ENCODE measurements around the gene CDCA7L. TPM values are rescaled to one million over a fixed set of nuclear protein-coding genes. Genes with fewer than 3 reads are reported as not detected.

CDCA7L gene
- total RNA-seq, 2 donors from 2014 or later: 39.5 to 41.1 TPM

DNA sequence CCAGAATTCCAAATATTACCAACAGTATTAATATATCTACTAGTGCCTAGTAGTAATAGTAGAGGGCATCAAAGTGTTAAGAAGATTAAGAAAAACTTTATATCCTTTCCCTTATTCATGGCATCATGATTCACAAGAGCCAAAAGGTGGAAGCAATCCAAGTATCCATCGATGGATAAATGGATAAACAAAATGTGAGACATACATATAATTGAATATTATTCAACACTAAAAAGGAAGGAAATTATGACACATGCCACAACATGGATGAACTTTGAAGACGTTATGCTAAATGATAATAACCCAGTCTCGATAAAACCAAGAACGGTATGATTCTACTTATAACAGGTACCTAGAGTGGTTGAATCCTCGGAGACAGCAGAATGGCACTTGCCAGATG, 23.1 kb downstream of the CDCA7L start:
- peaks cover 14% of the 10 kb centered on the region for H3K4me1 ChIP-seq (ENCODE audit: control insufficient read depth, insufficient read depth, low read length)
- no peak overlapping the region for H3K4me3 ChIP-seq (ENCODE audit: low read length)
- no peak for DNase-seq
- TF ChIP-seq, protein P1, sequence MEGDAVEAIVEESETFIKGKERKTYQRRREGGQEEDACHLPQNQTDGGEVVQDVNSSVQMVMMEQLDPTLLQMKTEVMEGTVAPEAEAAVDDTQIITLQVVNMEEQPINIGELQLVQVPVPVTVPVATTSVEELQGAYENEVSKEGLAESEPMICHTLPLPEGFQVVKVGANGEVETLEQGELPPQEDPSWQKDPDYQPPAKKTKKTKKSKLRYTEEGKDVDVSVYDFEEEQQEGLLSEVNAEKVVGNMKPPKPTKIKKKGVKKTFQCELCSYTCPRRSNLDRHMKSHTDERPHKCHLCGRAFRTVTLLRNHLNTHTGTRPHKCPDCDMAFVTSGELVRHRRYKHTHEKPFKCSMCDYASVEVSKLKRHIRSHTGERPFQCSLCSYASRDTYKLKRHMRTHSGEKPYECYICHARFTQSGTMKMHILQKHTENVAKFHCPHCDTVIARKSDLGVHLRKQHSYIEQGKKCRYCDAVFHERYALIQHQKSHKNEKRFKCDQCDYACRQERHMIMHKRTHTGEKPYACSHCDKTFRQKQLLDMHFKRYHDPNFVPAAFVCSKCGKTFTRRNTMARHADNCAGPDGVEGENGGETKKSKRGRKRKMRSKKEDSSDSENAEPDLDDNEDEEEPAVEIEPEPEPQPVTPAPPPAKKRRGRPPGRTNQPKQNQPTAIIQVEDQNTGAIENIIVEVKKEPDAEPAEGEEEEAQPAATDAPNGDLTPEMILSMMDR (conservative IDR thresholded peaks at IDR 0.05): no peak
- Mint-ChIP-seq H3K27me3 (ENCODE audit: insufficient read depth) (peaks cover 62% of the 10 kb centered on the region), H3K9me3 (no peaks in the 10 kb centered on the region), H3K4me1 (peaks cover 50% of the 10 kb centered on the region), H3K36me3 (ENCODE audit: low read depth) (no peaks in the 10 kb centered on the region), H3K4me3 (no peak overlapping the region), H3K27ac (no peak overlapping the region)
- no peak overlapping the region for H3K27ac ChIP-seq (ENCODE audit: low read depth, low read length)
- H3K9ac ChIP-seq (ENCODE audit: extremely low read depth, low read length, poor library complexity, severe bottlenecking): no peak overlapping the region
- H3K36me3 ChIP-seq (ENCODE audit: control insufficient read depth, insufficient read depth, low read length): no peaks in the 10 kb centered on the region
- 98 to 100% methylated on average over 3 to 4 of the region's 5 CpGs for WGBS, 2 experiments (ENCODE audit: insufficient coverage in 1 of 2, insufficient read length in 1 of 2)
- peaks cover 56% of the 10 kb centered on the region for H3K27me3 ChIP-seq (ENCODE audit: control insufficient read depth, insufficient read depth, low read length, poor library complexity, severe bottlenecking)
- H3K9me3 ChIP-seq (ENCODE audit: control insufficient read depth, low read length): no peaks in the 10 kb centered on the region

DNA sequence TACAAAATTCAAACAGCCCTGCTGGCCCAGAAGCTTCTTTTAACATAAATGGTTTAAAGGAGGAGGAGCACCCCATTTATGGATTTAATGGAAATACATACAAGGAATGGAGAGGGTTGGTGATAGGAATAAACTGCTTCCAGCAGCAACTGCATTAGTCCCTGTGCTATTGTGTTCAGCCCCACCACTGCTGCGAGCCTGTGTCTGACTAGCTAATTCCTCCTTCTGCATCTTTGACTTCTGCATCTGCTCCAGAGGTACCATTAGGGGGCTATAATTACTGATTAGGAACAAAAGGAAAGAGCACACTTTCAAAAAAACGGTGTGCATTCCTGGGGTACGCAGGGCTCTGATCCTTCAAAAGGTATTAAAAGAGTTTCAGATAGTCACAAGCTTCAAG, 24.8 kb downstream of the CDCA7L start:
- WGBS, 2 experiments (ENCODE audit: insufficient coverage in 1 of 2, insufficient read length in 1 of 2): 50 to 58% methylated on average over 2 to 3 of the region's 3 CpGs
- no peak overlapping the region for H3K9ac ChIP-seq (ENCODE audit: extremely low read depth, low read length, poor library complexity, severe bottlenecking)
- no peak for DNase-seq
- Mint-ChIP-seq H3K27me3 (ENCODE audit: insufficient read depth) (peaks cover 55% of the 10 kb centered on the region), H3K9me3 (no peaks in the 10 kb centered on the region), H3K4me1 (peaks cover 44% of the 10 kb centered on the region), H3K4me3 (no peak overlapping the region), H3K36me3 (ENCODE audit: low read depth) (no peaks in the 10 kb centered on the region), H3K27ac (no peak overlapping the region)
- H3K27ac ChIP-seq (ENCODE audit: low read depth, low read length): no peak overlapping the region
- no peaks in the 10 kb centered on the region for H3K9me3 ChIP-seq (ENCODE audit: control insufficient read depth, low read length)
- H3K4me1 ChIP-seq (ENCODE audit: control insufficient read depth, insufficient read depth, low read length): peaks cover 14% of the 10 kb centered on the region
- no peaks in the 10 kb centered on the region for H3K36me3 ChIP-seq (ENCODE audit: control insufficient read depth, insufficient read depth, low read length)
- H3K4me3 ChIP-seq (ENCODE audit: low read length): no peak overlapping the region
- TF ChIP-seq, protein P1 (conservative IDR thresholded peaks at IDR 0.05): no peak
- peaks cover 44% of the 10 kb centered on the region for H3K27me3 ChIP-seq (ENCODE audit: control insufficient read depth, insufficient read depth, low read length, poor library complexity, severe bottlenecking)

DNA sequence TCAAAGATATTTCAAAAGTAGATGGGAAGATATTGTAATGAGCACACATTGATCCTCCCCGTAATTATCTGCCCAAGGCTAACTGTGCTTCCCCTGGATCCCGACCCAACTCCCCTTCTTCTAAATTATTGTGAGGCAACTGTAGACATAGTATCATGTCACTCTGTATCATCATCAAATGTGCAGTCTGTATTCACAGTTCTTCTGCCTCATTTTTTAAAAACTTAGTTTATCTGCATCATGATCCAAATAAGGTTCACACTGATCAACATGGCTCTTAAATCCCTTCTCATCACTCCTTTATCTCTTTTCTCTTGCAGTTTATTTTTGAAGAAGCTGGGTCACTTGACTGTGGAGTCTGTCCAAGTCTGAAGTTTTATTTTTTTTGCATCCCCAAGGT, 27.5 kb downstream of the CDCA7L start:
- no peak overlapping the region for H3K4me3 ChIP-seq (ENCODE audit: low read length)
- no peaks in the 10 kb centered on the region for H3K9me3 Mint-ChIP-seq
- peaks cover 12% of the 10 kb centered on the region for H3K36me3 Mint-ChIP-seq (ENCODE audit: low read depth)
- H3K4me1 Mint-ChIP-seq: peaks cover 25% of the 10 kb centered on the region
- no peak overlapping the region for H3K4me3 Mint-ChIP-seq
- H3K9me3 ChIP-seq (ENCODE audit: control insufficient read depth, low read length): no peaks in the 10 kb centered on the region
- no peak overlapping the region for H3K9ac ChIP-seq (ENCODE audit: extremely low read depth, low read length, poor library complexity, severe bottlenecking)
- TF ChIP-seq, protein P1 (conservative IDR thresholded peaks at IDR 0.05): no peak
- WGBS, 2 experiments (ENCODE audit: insufficient coverage in 1 of 2, insufficient read length in 1 of 2): 94 to 100% methylated on average over 2 of the region's 2 CpGs
- H3K4me1 ChIP-seq (ENCODE audit: control insufficient read depth, insufficient read depth, low read length): peaks cover 8% of the 10 kb centered on the region
- H3K27ac ChIP-seq (ENCODE audit: low read depth, low read length): no peak overlapping the region
- no peak overlapping the region for H3K27ac Mint-ChIP-seq
- no peaks in the 10 kb centered on the region for H3K36me3 ChIP-seq (ENCODE audit: control insufficient read depth, insufficient read depth, low read length)
- H3K27me3 ChIP-seq (ENCODE audit: control insufficient read depth, insufficient read depth, low read length, poor library complexity, severe bottlenecking): peaks cover 25% of the 10 kb centered on the region
- H3K27me3 Mint-ChIP-seq (ENCODE audit: insufficient read depth): peaks cover 55% of the 10 kb centered on the region
- DNase-seq: no peak
